ENCODE data around the gene UCHL5.

UCHL5 gene, protein sequence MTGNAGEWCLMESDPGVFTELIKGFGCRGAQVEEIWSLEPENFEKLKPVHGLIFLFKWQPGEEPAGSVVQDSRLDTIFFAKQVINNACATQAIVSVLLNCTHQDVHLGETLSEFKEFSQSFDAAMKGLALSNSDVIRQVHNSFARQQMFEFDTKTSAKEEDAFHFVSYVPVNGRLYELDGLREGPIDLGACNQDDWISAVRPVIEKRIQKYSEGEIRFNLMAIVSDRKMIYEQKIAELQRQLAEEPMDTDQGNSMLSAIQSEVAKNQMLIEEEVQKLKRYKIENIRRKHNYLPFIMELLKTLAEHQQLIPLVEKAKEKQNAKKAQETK

DNA sequence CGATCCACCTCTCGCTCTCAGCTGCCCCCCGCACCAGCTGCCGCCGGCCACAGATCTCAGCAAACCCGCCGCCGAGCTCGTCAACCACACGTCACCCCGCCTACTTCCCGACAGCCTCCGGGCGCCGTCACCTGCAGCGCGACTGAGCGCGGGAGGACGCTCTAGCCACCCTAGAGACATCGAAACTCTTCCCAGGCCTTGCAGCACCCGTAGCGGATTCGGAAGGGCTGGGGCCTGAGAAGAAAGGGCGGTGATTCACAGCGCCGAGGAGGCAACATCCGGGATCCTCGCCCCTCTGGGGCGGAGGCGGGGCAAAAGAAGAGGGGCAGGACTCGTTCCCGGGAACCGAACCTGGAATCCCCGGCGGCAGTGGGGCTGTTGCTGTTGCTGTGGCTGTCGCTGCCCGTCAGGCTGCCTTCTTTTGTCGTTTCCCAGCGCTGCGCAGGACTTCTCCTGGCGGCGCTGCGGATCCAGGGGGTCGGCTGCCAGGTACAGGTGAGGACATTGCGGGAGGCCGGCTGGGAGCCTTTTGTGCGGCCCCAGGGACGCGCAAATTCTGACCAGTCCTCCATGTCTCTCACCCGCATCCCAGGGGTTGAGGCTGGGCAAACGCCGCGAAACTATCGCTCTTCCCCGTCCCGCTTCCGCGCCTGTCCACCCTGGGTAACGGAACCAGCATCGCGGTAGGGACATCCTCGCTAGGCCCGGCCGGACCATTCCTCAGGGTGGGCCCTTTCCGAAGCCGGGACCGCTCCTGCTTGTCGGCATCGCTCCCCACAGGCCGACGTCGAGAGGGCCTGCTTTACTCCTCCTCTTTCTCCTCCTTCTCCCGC lies at the start of gene UCHL5, which contains the start of gene RO60:
UCHL5 (minus strand) TSS at position 79 of the 833 bp plus-strand sequence. CDS start 100 bp downstream, outside the sequence.
RO60 (plus strand) TSS at position 331 of the 833 bp plus-strand sequence. CDS start 9,443 bp downstream, outside the sequence.
- DNase-seq, result peak; percentile 78 to 100 (median 96)

- no peak for DNase-seq
These were observed 49.3 kb upstream of the UCHL5 start for GRCh38 chr1:193108471-193108870.

GRCh38 chr1:193105821-193106177 lies 46.6 kb upstream of the UCHL5 start:
- DNase-seq, result no peak

DNA sequence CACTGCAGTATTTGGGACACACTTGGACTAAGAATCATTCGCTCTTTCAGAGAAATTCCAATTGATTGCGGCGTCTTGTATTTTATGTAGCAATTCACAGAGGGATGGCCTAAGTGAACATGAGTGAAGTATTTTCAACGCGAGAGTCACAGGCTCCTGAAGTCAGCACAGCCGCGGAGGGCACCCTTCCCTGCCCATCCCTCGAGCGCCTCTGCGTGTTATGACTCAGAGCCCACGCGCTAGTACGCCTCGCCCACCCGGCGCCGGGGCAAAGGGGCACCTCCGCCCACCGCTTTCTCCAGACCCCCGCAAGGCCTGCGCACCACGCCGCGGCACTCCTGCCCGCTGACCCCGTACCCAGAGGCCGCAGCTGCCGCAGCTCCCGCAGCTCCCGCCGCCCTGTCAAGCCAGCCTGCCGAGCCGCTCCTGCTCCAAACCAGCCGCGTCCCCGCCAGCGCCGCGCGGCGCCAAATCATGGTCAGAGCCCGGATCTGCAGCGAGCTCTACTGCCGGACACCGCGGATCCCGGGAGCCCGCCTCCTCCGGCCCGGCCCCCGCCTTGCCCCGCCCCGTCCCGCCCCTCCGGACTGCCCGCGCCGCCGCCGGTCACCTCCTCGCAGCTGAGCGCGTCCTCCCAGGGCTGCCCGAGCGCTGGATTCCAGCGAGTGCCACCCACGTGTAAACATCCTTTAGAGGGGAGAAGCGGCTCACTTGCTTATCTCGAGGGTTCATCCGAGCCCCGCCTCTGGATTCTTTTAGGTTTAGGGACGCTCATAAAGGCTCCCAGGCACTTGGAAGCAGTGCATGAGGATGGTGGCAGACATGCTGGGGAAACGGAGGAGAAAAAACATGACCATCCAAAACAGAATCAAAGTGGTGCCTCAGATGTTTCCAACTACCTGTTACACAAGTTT lies 46.0 kb upstream of the UCHL5 start, which contains the start of gene GLRX2:
GLRX2 (minus strand) TSS at position 508 of the 914 bp plus-strand sequence; CDS start at position 476, 32 bp downstream.
- DNase-seq, result peak; percentile 30 to 91 (median 83)

- DNase-seq, result peak in 31 of 51 donors; percentile 4 to 69 (median 24)
These were observed 45.3 kb upstream of the UCHL5 start for GRCh38 chr1:193104502-193104906.

DNA sequence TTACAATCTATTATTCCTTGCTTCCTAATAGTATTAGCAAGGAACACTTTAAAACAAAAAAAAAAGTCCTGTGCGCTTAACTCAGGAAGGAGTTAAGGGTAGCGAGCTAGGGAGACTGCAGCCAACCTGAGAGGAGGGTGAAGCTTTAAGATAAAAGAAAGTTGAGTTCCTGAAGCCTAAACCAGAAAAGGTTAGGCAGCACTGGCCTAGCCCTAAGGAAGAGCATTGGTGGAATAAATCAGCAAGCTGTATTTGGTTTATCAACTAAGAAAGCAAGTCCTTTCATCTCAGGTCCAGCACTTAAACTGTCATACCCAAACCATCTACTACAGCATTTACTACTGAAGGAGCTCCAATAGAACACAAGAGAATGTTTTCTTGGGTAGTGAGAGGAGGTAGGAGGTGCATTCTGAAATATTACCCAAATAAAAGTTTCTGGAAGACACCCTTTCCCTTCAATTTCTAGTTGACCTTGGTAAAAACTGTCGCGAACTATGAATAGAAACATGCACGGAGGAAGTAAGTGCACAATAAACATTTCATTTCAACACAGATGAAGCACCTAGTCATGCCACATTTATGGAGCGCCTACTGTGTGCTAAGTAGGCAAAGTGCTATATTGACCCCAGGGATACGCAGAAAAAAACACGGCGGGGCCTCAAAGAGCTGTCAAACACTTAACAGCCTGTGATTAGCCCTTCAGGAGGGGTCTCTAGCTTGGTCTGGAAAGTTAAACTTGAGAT lies 44.8 kb upstream of the UCHL5 start:
- DNase-seq, result peak in 1 of 51 donors; percentile 41

DNA sequence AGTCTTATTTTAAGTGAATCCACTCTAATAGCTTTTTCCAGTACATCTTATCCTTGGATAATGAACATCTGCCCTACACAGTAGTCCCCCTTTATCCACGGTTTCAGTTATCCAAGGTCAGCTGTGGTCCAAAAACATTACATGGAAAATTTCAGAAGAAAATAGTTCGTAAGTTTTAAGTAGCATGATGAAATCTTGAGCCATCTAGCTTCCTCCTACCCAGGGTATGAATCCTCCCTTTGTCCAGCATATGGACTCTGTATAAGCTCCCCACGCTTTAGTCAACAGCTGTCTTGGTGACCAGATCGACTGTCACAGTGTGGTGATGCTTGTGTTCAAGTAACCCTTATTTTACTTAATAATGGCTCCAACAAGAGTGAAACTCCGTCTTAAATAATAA lies 43.5 kb upstream of the UCHL5 start:
- DNase-seq, result no peak

DNA sequence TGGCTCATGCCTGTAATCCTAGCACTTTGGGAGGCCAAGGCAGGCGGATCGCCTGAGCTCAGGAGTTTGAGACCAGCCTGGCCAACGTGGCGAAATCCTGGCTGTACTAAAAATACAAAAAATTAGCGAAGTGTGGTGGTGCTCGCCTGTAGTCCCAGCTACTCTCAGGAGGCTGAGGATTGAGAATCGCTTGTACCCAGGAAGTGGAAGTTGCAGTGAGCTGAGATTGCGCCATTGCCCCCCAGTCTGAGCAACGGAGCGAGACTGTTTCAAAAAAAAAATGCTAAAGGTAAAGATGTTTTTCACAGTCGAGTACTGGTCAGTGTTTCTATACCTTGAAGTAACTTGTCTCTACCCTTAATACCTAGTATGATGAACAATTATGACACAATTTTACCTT lies 35.0 kb upstream of the UCHL5 start:
- no peak for DNase-seq

GRCh38 chr1:193090865-193091264 lies 31.7 kb upstream of the UCHL5 start:
- no peak for DNase-seq

- DNase-seq, result no peak
These were observed 28.7 kb upstream of the UCHL5 start for GRCh38 chr1:193087893-193088292.

GRCh38 chr1:193086342-193086741 lies 27.2 kb upstream of the UCHL5 start:
- DNase-seq, result no peak

- DNase-seq, result no peak
These were observed 26.1 kb upstream of the UCHL5 start for GRCh38 chr1:193085263-193085662.

GRCh38 chr1:193083365-193084088 lies 24.4 kb upstream of the UCHL5 start:
- DNase-seq, result no peak

DNA sequence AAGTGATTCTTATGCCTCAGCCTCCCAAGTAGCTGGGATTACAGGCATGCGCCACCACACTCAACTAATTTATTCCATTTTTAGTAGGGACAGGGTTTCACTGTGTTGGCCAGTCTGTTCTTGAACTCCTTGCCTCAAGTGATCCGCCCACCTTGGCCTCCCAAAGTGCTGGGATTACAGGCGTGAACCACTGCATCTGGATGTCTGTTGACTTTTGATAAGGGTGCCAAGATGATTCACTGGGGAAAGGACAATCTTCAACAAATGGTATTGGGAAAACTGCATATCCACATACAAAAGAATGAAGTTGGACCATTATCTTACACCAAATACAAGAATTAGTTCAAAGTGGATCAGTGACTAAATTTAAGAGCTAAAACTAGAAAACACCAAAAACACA lies 20.0 kb upstream of the UCHL5 start:
- no peak for DNase-seq

DNA sequence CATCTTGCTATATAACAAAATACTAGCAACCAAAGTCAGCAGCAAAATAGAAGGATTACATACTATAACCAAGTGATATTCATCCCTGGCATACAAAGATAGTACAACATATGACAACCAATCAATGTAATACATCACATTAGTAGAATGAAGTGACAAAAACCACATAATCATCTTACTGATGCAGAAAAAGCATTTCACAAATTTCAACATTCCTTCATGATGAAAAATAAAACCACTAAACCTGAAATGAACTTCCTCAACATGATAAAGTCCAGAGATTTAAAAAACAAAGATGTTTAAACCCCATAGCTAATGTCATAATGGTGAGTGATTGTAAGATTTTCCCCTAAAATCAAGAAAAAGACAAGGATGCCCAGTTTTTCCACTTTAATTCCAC lies 18.8 kb upstream of the UCHL5 start:
- DNase-seq, result no peak

GRCh38 chr1:193070942-193071341 lies 11.8 kb upstream of the UCHL5 start:
- no peak for DNase-seq

DNA sequence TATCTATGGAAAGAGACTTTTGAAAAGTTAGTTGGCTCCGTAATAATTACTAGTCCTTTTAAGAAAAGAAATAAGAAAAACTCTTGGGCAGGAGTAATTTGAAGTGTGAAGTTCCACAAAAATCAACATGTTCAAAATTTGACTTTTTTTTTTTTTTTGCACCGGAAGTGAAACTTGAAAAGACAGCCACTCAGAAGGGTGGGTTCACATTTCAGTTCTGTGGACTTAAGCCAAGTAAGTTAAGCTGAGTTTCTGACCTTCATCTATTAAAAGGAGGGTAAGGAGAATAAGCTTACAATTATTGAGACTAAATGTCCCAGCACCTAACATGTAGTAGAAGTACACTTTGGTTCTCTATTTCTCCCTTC lies 11.2 kb upstream of the UCHL5 start:
- DNase-seq, result no peak

DNA sequence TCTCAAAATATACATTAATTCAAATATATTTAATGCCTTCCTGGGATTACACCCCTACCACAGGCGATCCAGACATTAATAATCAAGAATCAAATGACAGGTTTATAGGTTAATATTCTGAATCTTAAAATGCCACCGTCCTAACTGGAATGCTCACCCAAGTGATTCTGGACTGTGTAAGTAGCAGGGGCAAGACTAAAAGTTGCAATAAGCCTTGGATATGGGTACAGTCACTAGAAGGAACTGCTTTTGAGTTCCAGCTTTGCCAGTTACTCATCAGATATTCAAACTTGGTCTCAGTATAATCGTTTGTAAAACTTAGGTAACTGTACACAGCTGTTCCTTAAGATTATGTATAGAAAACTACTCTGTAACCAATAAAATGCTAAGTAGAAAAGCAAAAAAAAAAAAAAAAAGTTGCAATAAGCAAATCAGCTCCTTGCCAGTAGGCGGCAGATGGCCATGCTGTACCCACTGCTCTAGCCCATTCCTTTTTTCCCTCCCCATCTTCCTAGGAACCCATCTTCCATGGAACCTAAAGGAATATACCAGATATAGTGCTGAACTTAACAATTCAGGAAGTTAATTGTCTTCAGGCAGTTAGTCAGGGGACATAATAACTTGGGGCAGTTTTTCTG lies 10.7 kb upstream of the UCHL5 start:
- DNase-seq, result no peak

- no peak for DNase-seq
These were observed 8.9 kb upstream of the UCHL5 start for GRCh38 chr1:193068013-193068412.

- DNase-seq, result no peak
These were observed 7.4 kb upstream of the UCHL5 start for GRCh38 chr1:193066606-193067005.

Measured in hypothalamus (tissue), 51 donors.